Smooth muscle cell of the coronary artery (primary cell): ENCODE results near the gene GRIN2B. TPM values are rescaled to one million over a fixed set of nuclear protein-coding genes. Genes with fewer than 3 reads are reported as not detected.

Source experiments
- total RNA-seq: library from RNA; depleted of rRNA; stranded (reverse); fragments of >200 nt; gene quantifications from 2 replicates; pipeline ENCODE4 v1.2.3, GENCODE V29; 2014; ENCODE audit warnings: low replicate concordance

GRIN2B gene
- total RNA-seq, result under 0.01 TPM in 1 of 2 replicates, not detected in the other

DNA sequence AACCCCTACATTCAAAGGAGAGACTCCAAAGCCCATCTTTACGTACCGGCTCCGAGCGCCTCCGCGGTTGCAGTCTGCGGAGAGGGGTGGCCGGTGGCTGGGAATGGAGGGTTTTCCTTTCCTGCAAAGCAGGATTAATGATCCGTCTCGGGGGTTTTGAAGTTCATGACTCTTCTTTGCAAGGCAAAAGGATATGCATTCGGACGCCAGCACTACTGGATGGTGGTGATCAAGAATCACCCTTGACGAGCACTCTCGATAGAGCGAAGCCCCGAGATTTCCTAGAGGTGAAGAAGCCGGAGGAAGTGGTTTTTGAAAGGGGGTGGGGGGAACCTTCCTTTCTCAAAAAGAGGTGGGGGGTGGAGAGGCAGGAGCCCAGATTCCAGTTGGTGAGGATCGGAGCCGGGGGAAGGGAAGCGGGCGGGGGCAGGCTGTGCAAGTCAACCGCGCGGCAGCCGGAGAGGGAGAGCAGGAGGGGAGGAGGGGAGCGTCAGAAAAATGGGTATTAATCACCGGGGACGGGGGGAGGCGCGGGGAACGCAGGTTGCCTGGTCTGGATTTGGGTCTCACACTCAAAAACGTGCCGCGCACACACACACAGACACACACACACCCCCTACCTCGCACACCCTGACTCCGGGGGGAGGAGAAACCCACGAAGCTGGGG is at the start of gene GRIN2B:
TSS of gene GRIN2B (minus strand) at position 307 of the 667 bp plus-strand sequence. CDS start 115,394 bp downstream, outside the sequence.

